SK-N-SH (cell line): ENCODE data around the gene ZG16B.

Source experiments
- GATA2 ChIP-seq: sonication (generic); formaldehyde crosslinking; IDR thresholded peaks from 2 replicates; pipeline ENCODE4 v1.5.0; 2020; ENCODE audit warnings: mild to moderate bottlenecking, missing genetic modification reagents
- MXI1 ChIP-seq: IDR thresholded peaks from 2 replicates; pipeline ENCODE4 v1.6.1; 2012; ENCODE audit warnings: mild to moderate bottlenecking, low read depth, low read length, improper control_type of control experiment
- TF ChIP-seq, protein P1 (sequence below): fragments of 200-600 bp; sonication (generic); IDR thresholded peaks from 2 replicates; pipeline ENCODE4 v1.6.1; 2017; ENCODE audit warnings: antibody characterized with exemption, mild to moderate bottlenecking, moderate library complexity

GRCh38 chr16:2816751-2817339 is 13.3 kb upstream of the ZG16B start, which contains the start of gene PRSS21:
- TF ChIP-seq, protein P1, sequence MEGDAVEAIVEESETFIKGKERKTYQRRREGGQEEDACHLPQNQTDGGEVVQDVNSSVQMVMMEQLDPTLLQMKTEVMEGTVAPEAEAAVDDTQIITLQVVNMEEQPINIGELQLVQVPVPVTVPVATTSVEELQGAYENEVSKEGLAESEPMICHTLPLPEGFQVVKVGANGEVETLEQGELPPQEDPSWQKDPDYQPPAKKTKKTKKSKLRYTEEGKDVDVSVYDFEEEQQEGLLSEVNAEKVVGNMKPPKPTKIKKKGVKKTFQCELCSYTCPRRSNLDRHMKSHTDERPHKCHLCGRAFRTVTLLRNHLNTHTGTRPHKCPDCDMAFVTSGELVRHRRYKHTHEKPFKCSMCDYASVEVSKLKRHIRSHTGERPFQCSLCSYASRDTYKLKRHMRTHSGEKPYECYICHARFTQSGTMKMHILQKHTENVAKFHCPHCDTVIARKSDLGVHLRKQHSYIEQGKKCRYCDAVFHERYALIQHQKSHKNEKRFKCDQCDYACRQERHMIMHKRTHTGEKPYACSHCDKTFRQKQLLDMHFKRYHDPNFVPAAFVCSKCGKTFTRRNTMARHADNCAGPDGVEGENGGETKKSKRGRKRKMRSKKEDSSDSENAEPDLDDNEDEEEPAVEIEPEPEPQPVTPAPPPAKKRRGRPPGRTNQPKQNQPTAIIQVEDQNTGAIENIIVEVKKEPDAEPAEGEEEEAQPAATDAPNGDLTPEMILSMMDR = no peak
- TF ChIP-seq GATA2 (CRISPR knock-in tag) (no peak), MXI1 (no peak)
